Panc1 (cell line): Measurements from ENCODE around the gene IL1RAPL1. TPM values are rescaled to one million over a fixed set of nuclear protein-coding genes. Genes with fewer than 3 reads are reported as not detected.

Source experiments
- ATAC-seq: fragments of 200-7000 bp; cut with Tn5 transposase; 2 replicates; pipeline ENCODE4 v1.9.1; 2020; ENCODE audit warnings: mild to moderate bottlenecking, moderate library complexity
- BruUV-seq: library from RNA; stranded (reverse); fragments of 400-500 nt; replicated peaks from 2 replicates; lab custom pipeline; 2021; lab: Mats Ljungman, UMichigan
- CTCF ChIA-PET: fragments of 300-600 bp; sonication (Branson Sonifier 250); formaldehyde crosslinking; loops from one replicate; lab custom pipeline; 2022; ENCODE audit warnings: antibody characterized with exemption; lab: Charles Lee
- POLR2A ChIA-PET: fragments of 300-600 bp; sonication (Branson Sonifier 250); formaldehyde crosslinking; loops from one replicate; lab custom pipeline; 2022; ENCODE audit warnings: antibody characterized with exemption; lab: Charles Lee
- DNase-seq: peaks from one replicate; pipeline ENCODE4 v3.0.0-alpha.2; 2010; ENCODE audit warnings: low read depth, low spot score
- H3K27ac ChIP-seq: 2 replicates; pipeline ENCODE4 v1.5.1; 2011; ENCODE audit warnings: mild to moderate bottlenecking, low read length, inconsistent platforms
- H3K27me3 ChIP-seq: fragments of 200-500 bp; sonication (Bioruptor generic); 2 replicates; pipeline ENCODE4 v1.6.0; 2014; ENCODE audit warnings: low read length, inconsistent platforms; ENCODE audit not compliant: control insufficient read depth, insufficient read depth
- H3K36me3 ChIP-seq: fragments of 200-500 bp; sonication (Bioruptor generic); 2 replicates; pipeline ENCODE4 v1.5.1; 2014; ENCODE audit warnings: inconsistent platforms, mild to moderate bottlenecking, low read length, moderate library complexity; ENCODE audit not compliant: control insufficient read depth, insufficient read depth
- H3K4me1 ChIP-seq: 2 replicates; pipeline ENCODE4 v1.5.1; 2011; ENCODE audit warnings: inconsistent platforms, mild to moderate bottlenecking, low read length, moderate library complexity; ENCODE audit not compliant: control insufficient read depth, insufficient read depth
- H3K4me3 ChIP-seq, 2 experiments: 2 replicates each; pipeline ENCODE4 v1.5.1; 2011 to 2012; ENCODE audit warnings: low read depth in 2 of 2, low read length in 2 of 2, mild to moderate bottlenecking in 2 of 2, inconsistent platforms in 1 of 2, moderate library complexity in 1 of 2
- H3K9me3 ChIP-seq: fragments of 200-500 bp; sonication (Bioruptor generic); 2 replicates; pipeline ENCODE4 v1.5.1; 2014; ENCODE audit warnings: low read depth, mild to moderate bottlenecking, inconsistent platforms, low read length, moderate library complexity; ENCODE audit not compliant: control insufficient read depth, insufficient read depth
- CTCF ChIP-seq: fragments of 450-650 bp; IDR thresholded peaks from 2 replicates; pipeline ENCODE4 v1.5.1; 2017; ENCODE audit warnings: mild to moderate bottlenecking
- POLR2AphosphoS5 ChIP-seq: IDR thresholded peaks from 2 replicates; pipeline ENCODE4 v1.6.1; 2012; ENCODE audit warnings: mild to moderate bottlenecking, low read depth, low read length, moderate library complexity
- REST ChIP-seq, 2 experiments: IDR thresholded peaks; 2 replicates each; pipeline ENCODE4 v1.6.1; 2011 to 2012; ENCODE audit warnings: low read depth in 2 of 2, control low read depth in 1 of 2, low read length in 1 of 2, mild to moderate bottlenecking in 1 of 2, moderate library complexity in 1 of 2; ENCODE audit not compliant: insufficient read depth in 1 of 2
- SIN3A ChIP-seq: IDR thresholded peaks from 2 replicates; pipeline ENCODE4 v1.6.1; 2012; ENCODE audit warnings: low read depth, mild to moderate bottlenecking, low read length, moderate library complexity, borderline replicate concordance; ENCODE audit not compliant: insufficient read depth
- TCF7L2 ChIP-seq: IDR thresholded peaks from 2 replicates; pipeline ENCODE4 v1.6.1; 2011; ENCODE audit warnings: mild to moderate bottlenecking, low read depth, low read length, inconsistent platforms
- in situ Hi-C: cut with HindIII; loops from 2 replicates; pipeline ENCODE4 v1.10.0; 2016; ENCODE audit warnings: low sequenced_read_pairs, low pct_unique_long_range_greater_than_20kb
- intact Hi-C: fragments of 100-400 bp; cut with micrococcal nuclease; formaldehyde crosslinking; loops from one replicate; pipeline ENCODE4 v1.10.0; 2022; ENCODE audit not compliant: unreplicated experiment
- total RNA-seq: library from RNA; stranded (reverse); gene quantifications from one replicate; pipeline ENCODE4 v1.2.1, GENCODE V29; 2021; ENCODE audit not compliant: unreplicated experiment

The IL1RAPL1 gene
- total RNA-seq, 1 experiment from 2014 or later: 0.59 TPM

GRCh38 chrX:29531336-29531735 lies 944.1 kb downstream of the IL1RAPL1 start:
- BruUV-seq: no TSS peak
- H3K4me3 ChIP-seq: no peak overlapping the region
- no peaks in the 10 kb centered on the region for H3K9me3 ChIP-seq
- no peak for ATAC-seq
- CTCF ChIA-PET: no interaction called here
- intact Hi-C loops: no loop called here
- DNase-seq: no peak
- no peak overlapping the region for H3K27ac ChIP-seq
- no peaks in the 10 kb centered on the region for H3K27me3 ChIP-seq
- in situ Hi-C loops: no loop called here
- POLR2A ChIA-PET: no interaction called here
- no peaks in the 10 kb centered on the region for H3K4me1 ChIP-seq
- no peaks in the 10 kb centered on the region for H3K36me3 ChIP-seq
- no peak for TF ChIP-seq SIN3A

GRCh38 chrX:29535212-29536162 lies 948.2 kb downstream of the IL1RAPL1 start:
- BruUV-seq: no TSS peak
- Histone ChIP-seq H3K4me1 (no peaks in the 10 kb centered on the region), H3K27ac (peak overlapping the region; percentile 65), H3K4me3 (no peak overlapping the region), H3K27me3 (no peaks in the 10 kb centered on the region), H3K36me3 (no peaks in the 10 kb centered on the region), H3K9me3 (no peaks in the 10 kb centered on the region)
- intact Hi-C loops (no loop called here), in situ Hi-C loops (no loop called here)
- peak; percentile 82 for ATAC-seq
- ChIA-PET CTCF (no interaction called here), POLR2A (interaction anchor here (0.7 kb wide), 1 partner anchor 657 kb away, joined by 3 read pairs; no protein-coding TSS in a partner anchor)
- no peak for TF ChIP-seq CTCF
- TF ChIP-seq POLR2AphosphoS5: no peak
- no peak for TF ChIP-seq REST (IDR thresholded peaks at IDR 0.05; ENCODE audit: insufficient read depth in 1 of 2, low read depth in 2 of 2, low read length in 1 of 2)
- peak; percentile 96 for TF ChIP-seq TCF7L2
- TF ChIP-seq SIN3A: no peak
- no peak for DNase-seq

- BruUV-seq: no TSS peak
- ATAC-seq (no peak), DNase-seq (no peak)
- in situ Hi-C loops: no loop called here
- Histone ChIP-seq H3K4me3 (no peak overlapping the region), H3K27ac (no peak overlapping the region), H3K27me3 (no peaks in the 10 kb centered on the region), H3K9me3 (no peaks in the 10 kb centered on the region), H3K4me1 (no peaks in the 10 kb centered on the region), H3K36me3 (no peaks in the 10 kb centered on the region)
- ChIA-PET CTCF (no interaction called here), POLR2A (no interaction called here)
- intact Hi-C loops: no loop called here
- no peak for TF ChIP-seq TCF7L2
- no peak for TF ChIP-seq POLR2AphosphoS5
- no peak for TF ChIP-seq SIN3A
- no peak for TF ChIP-seq CTCF
- TF ChIP-seq REST (IDR thresholded peaks at IDR 0.05; ENCODE audit: insufficient read depth in 1 of 2, low read depth in 2 of 2, low read length in 1 of 2): no peak
These were observed 953.8 kb downstream of the IL1RAPL1 start for GRCh38 chrX:29541038-29541437.
